GM19238 (cell line): ENCODE results near the gene ZNF532.
"Not testable (repeated sequence)": the region's sequence is repeated elsewhere in the genome, so short reads cannot be mapped to it uniquely, and the experiment has no call there.

Source experiments
- DNase-seq: peaks from one replicate; pipeline ENCODE4 v3.0.0; 2011; ENCODE audit warnings: low spot score; ENCODE audit not compliant: insufficient read length

Gene ZNF532, protein sequence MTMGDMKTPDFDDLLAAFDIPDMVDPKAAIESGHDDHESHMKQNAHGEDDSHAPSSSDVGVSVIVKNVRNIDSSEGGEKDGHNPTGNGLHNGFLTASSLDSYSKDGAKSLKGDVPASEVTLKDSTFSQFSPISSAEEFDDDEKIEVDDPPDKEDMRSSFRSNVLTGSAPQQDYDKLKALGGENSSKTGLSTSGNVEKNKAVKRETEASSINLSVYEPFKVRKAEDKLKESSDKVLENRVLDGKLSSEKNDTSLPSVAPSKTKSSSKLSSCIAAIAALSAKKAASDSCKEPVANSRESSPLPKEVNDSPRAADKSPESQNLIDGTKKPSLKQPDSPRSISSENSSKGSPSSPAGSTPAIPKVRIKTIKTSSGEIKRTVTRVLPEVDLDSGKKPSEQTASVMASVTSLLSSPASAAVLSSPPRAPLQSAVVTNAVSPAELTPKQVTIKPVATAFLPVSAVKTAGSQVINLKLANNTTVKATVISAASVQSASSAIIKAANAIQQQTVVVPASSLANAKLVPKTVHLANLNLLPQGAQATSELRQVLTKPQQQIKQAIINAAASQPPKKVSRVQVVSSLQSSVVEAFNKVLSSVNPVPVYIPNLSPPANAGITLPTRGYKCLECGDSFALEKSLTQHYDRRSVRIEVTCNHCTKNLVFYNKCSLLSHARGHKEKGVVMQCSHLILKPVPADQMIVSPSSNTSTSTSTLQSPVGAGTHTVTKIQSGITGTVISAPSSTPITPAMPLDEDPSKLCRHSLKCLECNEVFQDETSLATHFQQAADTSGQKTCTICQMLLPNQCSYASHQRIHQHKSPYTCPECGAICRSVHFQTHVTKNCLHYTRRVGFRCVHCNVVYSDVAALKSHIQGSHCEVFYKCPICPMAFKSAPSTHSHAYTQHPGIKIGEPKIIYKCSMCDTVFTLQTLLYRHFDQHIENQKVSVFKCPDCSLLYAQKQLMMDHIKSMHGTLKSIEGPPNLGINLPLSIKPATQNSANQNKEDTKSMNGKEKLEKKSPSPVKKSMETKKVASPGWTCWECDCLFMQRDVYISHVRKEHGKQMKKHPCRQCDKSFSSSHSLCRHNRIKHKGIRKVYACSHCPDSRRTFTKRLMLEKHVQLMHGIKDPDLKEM (N-terminal part only)

GRCh38 chr18:58864146-58865032 is at the start of gene ZNF532:
ZNF532 (plus strand) TSS chr18:58864877. CDS start in a region left out here.
- DNase-seq: no peak

- DNase-seq: no peak
Observed at GRCh38 chr18:58819051-58819450, 45.6 kb upstream of the ZNF532 start.

GRCh38 chr18:58820251-58820650 is 44.4 kb upstream of the ZNF532 start:
- no peak for DNase-seq

- DNase-seq: no peak
Observed at GRCh38 chr18:58822944-58823343, 41.7 kb upstream of the ZNF532 start.

DNA sequence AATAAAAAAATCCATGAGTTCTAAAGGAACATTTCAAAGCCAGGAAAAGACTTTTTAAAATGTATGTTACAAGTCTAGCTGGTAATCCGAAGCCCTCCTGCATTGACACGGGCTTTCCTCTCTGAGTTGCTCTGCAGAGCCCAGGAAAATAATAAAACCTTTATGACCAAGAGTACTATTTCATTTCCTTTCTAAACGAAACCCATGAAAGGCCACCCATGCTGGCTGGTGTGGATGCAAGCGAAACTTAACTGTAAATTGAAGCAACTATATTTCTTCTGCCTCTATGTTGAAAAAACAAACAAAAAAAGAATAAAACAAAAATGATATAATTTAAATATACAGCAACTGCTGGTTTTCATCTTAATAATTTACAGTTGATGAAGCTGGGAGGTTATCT is 41.3 kb upstream of the ZNF532 start:
- DNase-seq: no peak

DNA sequence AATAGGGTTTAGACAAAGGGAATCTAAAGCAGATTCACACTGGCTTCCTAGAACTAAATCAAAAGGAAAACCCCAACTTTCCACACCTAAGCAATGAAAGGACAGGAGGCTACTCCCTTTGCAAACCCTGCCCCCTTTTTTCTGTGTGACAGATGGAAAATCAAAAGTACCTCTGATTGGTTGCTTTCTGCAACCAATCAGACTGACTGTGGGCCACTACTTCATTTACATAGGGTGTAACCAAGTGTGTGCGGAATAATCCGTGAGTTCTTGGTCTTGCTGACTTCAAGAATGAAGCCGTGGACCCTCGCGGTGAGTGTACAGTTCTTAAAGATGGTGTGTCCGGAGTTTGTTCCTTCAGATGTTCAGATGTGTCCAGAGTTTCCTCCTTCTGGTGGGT is 37.8 kb upstream of the ZNF532 start:
- DNase-seq: not testable (repeated sequence)

GRCh38 chr18:58827428-58827827 is 37.2 kb upstream of the ZNF532 start:
- no peak for DNase-seq

- DNase-seq: no peak
Observed at GRCh38 chr18:58827886-58828285, 36.8 kb upstream of the ZNF532 start.

DNA sequence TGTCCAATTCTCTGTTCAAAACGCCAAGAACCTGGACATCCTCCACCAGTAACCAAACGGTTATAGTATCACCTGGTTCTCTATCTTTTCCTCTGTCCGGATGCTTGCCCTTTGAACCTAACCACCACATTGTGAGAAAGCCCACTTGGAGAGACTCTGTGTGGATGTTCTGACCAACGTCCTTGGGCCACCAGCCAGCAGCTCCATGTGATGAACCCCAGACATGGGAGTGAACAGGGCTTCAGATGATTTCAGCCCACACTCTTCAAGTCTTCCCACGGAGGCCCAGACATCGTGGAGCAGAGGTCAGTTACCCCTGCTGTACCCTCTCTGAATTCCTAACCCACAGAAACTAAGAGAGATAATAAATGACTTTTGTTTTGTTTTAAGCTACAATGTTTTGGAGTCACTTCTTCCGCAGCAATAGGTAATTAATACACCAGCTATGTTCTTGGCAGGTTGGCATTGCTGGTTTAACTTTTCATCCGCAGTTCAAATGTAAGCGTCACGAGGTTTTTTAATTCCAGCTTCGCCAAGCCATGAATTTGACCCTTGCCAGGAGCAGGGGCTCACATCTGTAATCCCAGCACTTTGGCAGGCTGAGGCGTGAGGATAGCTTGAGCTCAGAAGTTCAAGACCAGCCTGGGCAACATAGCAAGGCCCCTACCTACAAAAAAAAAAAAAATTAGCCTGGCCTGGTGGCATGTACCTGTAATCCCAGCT is 36.1 kb upstream of the ZNF532 start:
- no peak for DNase-seq

- no peak for DNase-seq
Observed at GRCh38 chr18:58829263-58829662, 35.4 kb upstream of the ZNF532 start.

DNA sequence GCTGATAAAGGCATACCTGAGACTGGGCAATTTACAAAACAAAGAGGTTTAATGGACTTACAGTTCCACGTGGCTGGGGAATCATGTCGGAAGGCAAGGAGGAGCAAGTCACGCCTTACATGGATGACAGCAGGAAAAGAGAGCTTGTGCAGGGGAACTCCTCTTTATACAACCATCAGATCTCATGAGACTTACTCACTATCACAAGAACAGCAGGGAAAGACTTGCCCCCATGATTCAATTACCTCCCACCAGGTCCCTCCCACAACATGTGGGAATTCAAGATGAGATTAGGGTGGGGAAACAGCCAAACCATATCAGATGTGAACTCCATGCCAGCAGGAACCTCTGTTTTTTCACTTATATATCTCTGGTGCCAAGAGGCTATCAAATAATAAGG is 34.8 kb upstream of the ZNF532 start:
- DNase-seq: not testable (repeated sequence)

- no peak for DNase-seq
Observed at GRCh38 chr18:58831606-58832005, 33.1 kb upstream of the ZNF532 start.

GRCh38 chr18:58838165-58838860 is 26.4 kb upstream of the ZNF532 start:
- DNase-seq: no peak

GRCh38 chr18:58838946-58839345 is 25.7 kb upstream of the ZNF532 start:
- DNase-seq: no peak

DNA sequence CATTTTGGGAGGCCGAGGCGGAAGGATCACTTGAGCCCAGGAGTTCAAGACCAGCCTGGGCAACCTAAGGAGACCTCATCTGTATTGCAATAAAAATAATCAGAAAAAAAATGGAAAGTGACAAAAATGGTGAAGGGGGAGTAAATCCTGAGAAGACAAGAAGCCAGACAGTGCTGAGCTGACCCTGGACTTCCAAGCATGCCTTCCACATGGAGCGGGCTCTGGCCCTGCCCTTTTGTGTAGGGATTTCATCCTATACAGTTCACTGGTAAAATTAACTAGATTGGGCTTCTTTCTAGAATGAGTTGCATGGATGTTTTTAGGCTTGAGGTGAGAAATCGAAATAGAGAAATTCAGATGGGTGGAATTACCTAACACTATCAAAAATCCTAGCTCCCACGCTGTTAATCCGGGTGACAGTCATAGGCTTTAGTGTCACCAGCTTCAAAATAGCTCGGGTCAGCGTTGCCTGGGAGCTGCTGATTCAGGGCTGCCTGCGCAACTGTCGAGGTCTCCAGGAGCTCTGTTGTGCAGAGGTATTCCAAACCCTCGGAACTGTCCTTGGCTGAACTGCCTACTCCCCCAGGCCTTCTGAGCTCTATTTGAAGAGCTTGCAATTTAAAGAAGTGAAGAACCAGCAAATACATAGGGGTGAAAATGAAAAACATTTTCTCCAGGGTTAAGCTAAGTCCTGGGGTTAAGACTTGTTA is 21.5 kb upstream of the ZNF532 start:
- DNase-seq: no peak

- no peak for DNase-seq
Observed at GRCh38 chr18:58843688-58844035, 21.0 kb upstream of the ZNF532 start.

DNA sequence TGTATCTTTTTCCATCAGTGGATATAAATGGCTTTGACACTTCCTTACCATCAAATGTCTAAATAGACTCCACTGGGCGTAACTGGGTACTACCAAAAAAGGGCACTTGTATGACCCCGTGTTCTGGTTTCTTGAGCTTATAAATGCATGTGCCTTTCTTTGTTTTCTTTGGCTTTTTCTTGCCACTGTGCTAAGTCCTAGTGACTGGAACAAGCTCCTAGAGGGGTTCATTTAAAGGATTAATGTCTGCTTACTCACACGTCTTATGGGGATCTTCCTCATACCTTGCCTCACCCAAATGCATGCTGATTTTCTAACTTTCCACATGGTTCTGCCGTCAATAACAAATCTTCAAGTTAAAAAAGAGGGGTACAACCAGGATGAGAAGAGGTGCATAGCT is 19.8 kb upstream of the ZNF532 start:
- DNase-seq: no peak

GRCh38 chr18:58845928-58846724 is 18.6 kb upstream of the ZNF532 start:
- no peak for DNase-seq
